PC-9 (cell line): ENCODE data around the gene ANKRD11. TPM values are rescaled to one million over a fixed set of nuclear protein-coding genes. Genes with fewer than 3 reads are reported as not detected.

Experiments
- BruUV-seq: library from RNA; stranded (reverse); fragments of 400-500 nt; replicated peaks from 2 replicates; lab custom pipeline; 2021; lab: Mats Ljungman, UMichigan
- CTCF ChIA-PET: fragments of 300-600 bp; sonication (Branson Sonifier 250); formaldehyde crosslinking; loops from one replicate; lab custom pipeline; 2022; ENCODE audit warnings: antibody characterized with exemption; lab: Charles Lee
- POLR2A ChIA-PET: fragments of 300-600 bp; sonication (Branson Sonifier 250); formaldehyde crosslinking; loops from one replicate; lab custom pipeline; 2022; ENCODE audit warnings: antibody characterized with exemption; ENCODE audit not compliant: unreplicated experiment; lab: Charles Lee
- DNase-seq, 2 experiments: peaks; one replicate each; pipeline versions ENCODE4 v3.0.0 to v3.0.0-alpha.2; 2015 to 2022; ENCODE audit warnings: mixed read lengths in 1 of 2
- H2AFZ ChIP-seq: fragments of 200-600 bp; sonication (generic); 2 replicates; pipeline ENCODE4 v1.8.1; 2017; ENCODE audit warnings: antibody characterized with exemption
- H3F3A ChIP-seq: fragments of 200-600 bp; sonication (generic); 2 replicates; pipeline ENCODE4 v1.8.1; 2017; ENCODE audit warnings: antibody characterized with exemption, mild to moderate bottlenecking, low read depth; ENCODE audit not compliant: insufficient read depth
- H3K27ac ChIP-seq: fragments of 200-600 bp; sonication (generic); 2 replicates; pipeline ENCODE4 v1.6.1; 2016; ENCODE audit warnings: mixed run types
- H3K27me3 ChIP-seq: fragments of 200-600 bp; sonication (generic); 2 replicates; pipeline ENCODE4 v1.6.1; 2016; ENCODE audit warnings: low read depth, mixed run types; ENCODE audit not compliant: insufficient read depth
- H3K36me3 ChIP-seq: fragments of 200-600 bp; sonication (generic); 2 replicates; pipeline ENCODE4 v1.6.1; 2016; ENCODE audit warnings: low read depth, mixed run types
- H3K4me1 ChIP-seq: fragments of 200-600 bp; sonication (generic); replicated peaks from 2 replicates; pipeline ENCODE4 v1.6.1; 2016; ENCODE audit warnings: mixed run types; ENCODE audit not compliant: insufficient read depth
- H3K4me2 ChIP-seq: fragments of 200-600 bp; sonication (generic); 2 replicates; pipeline ENCODE4 v1.6.1; 2017; ENCODE audit warnings: mixed run types
- H3K4me3 ChIP-seq: fragments of 200-600 bp; sonication (generic); 2 replicates; pipeline ENCODE4 v1.6.1; 2016; ENCODE audit warnings: mixed run types
- H3K79me2 ChIP-seq: fragments of 200-600 bp; sonication (generic); 2 replicates; pipeline ENCODE4 v1.6.1; 2017; ENCODE audit warnings: low read depth, mixed run types
- H3K9me2 ChIP-seq: fragments of 200-600 bp; sonication (generic); 2 replicates; pipeline ENCODE4 v1.8.1; 2017; ENCODE audit warnings: mild to moderate bottlenecking; ENCODE audit not compliant: insufficient read depth
- H3K9me3 ChIP-seq: fragments of 200-600 bp; sonication (generic); 2 replicates; pipeline ENCODE4 v1.8.1; 2016; ENCODE audit warnings: low read depth; ENCODE audit not compliant: insufficient read depth
- H4K20me1 ChIP-seq: fragments of 200-600 bp; sonication (generic); 2 replicates; pipeline ENCODE4 v1.8.1; 2017; ENCODE audit not compliant: insufficient read depth
- CTCF ChIP-seq: fragments of 200-600 bp; sonication (generic); conservative IDR thresholded peaks from 2 replicates; pipeline ENCODE4 v1.6.1; 2017; ENCODE audit warnings: mixed run types, antibody characterized with exemption, mild to moderate bottlenecking, moderate library complexity
- EZH2 ChIP-seq: fragments of 200-600 bp; sonication (generic); IDR thresholded peaks from 2 replicates; pipeline ENCODE4 v1.8.0; 2017; ENCODE audit warnings: antibody characterized with exemption, low read depth
- intact Hi-C: fragments of 100-400 bp; cut with micrococcal nuclease; formaldehyde crosslinking; loops from one replicate; pipeline ENCODE4 v1.10.0; 2022; ENCODE audit not compliant: unreplicated experiment
- total RNA-seq: library from RNA; stranded (reverse); gene quantifications from 2 replicates; pipeline ENCODE4 v1.2.3, GENCODE V29; 2021

Gene ANKRD11
- total RNA-seq, 1 experiment from 2014 or later = 220 TPM

- no peak for TF ChIP-seq EZH2
- no peak for TF ChIP-seq CTCF
- CTCF ChIA-PET = no interaction called here
- Histone ChIP-seq H4K20me1 (peaks cover 100% of the 10 kb centered on the region), H3K27me3 (no peaks in the 10 kb centered on the region), H3F3A (peaks cover 85% of the 10 kb centered on the region), H3K27ac (no peak overlapping the region), H3K4me1 (peaks cover 74% of the 10 kb centered on the region), H3K4me2 (no peak overlapping the region), H3K9me2 (no peaks in the 10 kb centered on the region), H3K9me3 (no peaks in the 10 kb centered on the region), H3K36me3 (no peaks in the 10 kb centered on the region), H3K79me2 (peaks cover 99% of the 10 kb centered on the region), H3K4me3 (no peak overlapping the region), H2AFZ (no peak overlapping the region)
- DNase-seq = no peak
- BruUV-seq = no TSS peak
- intact Hi-C loops = no loop called here
- POLR2A ChIA-PET = interaction anchor here (0.6 kb wide), 1 partner anchor 19 kb away, joined by 9 read pairs; no protein-coding TSS in a partner anchor
Measured at GRCh38 chr16:89446975-89447293, 43.4 kb downstream of the ANKRD11 start.

DNA sequence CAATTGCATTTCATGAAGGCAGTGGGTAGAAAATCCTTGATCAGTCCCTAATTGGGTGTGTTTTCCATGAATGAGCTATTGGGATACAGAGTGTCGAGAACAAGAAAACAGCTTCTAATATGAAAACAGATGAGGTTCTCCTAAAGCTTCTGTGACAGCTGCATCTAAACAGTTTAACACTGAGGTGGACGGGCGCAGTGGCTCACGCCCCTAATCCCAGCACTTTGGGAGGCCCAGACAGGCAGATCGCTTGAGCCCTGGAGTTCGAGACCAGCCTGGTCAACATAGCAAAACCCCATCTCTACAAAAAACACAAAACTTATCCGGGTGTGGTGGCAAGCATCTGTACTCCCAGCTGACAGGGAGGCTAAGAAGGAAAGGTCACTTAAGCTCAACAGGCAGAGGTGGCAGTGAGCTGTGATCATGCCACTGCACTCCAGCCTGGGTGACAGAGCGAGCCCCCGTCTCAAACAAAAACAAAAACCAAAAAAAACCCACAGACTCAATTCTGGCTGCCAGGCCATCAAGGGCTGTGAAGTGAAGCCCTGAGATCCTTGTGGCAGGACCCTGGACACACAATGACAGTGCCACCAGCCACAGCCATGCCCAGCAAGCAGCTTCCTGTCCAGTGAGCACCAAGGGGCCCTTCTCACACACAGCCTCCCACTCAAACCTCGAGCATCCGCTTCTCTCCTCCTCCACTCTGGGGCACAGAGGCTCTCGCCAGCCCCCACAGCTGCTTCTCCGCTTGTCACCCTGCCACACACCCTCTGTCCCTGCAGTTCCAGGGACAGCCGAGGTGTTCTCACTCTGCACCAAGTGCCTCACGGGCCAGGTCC, 44.0 kb downstream of the ANKRD11 start:
- 0 out of 2 replicates have a peak overlapping the region, but pooled peaks have one; percentile 2 for H3K4me2 ChIP-seq
- H3K27ac ChIP-seq = no peak overlapping the region
- no peaks in the 10 kb centered on the region for H3K9me2 ChIP-seq
- H3K79me2 ChIP-seq = peaks cover 99% of the 10 kb centered on the region
- H3K36me3 ChIP-seq = no peaks in the 10 kb centered on the region
- H4K20me1 ChIP-seq = peaks cover 100% of the 10 kb centered on the region
- no peaks in the 10 kb centered on the region for H3K27me3 ChIP-seq
- H3F3A ChIP-seq = peaks cover 83% of the 10 kb centered on the region
- H3K4me3 ChIP-seq = no peak overlapping the region
- BruUV-seq = no TSS peak
- intact Hi-C loops = no loop called here
- DNase-seq = no peak
- TF ChIP-seq CTCF = no peak
- no peak for TF ChIP-seq EZH2
- H2AFZ ChIP-seq = no peak overlapping the region
- H3K4me1 ChIP-seq = peaks cover 75% of the 10 kb centered on the region
- CTCF ChIA-PET = interaction anchor here (0.6 to 0.7 kb wide), 4 partner anchors 11 to 191 kb away, joined by 3 to 14 read pairs (median 8); no protein-coding TSS in a partner anchor
- POLR2A ChIA-PET = interaction anchor here (0.6 kb wide), 2 partner anchors 20 to 74 kb away, joined by 7 to 9 read pairs; no protein-coding TSS in a partner anchor
- no peaks in the 10 kb centered on the region for H3K9me3 ChIP-seq

- intact Hi-C loops = no loop called here
Measured at GRCh38 chr16:89445166-89445565, 45.2 kb downstream of the ANKRD11 start.

More at GRCh38 chr16:89445166-89445565, 45.2 kb downstream of the ANKRD11 start:
- no peaks in the 10 kb centered on the region for H3K9me2 ChIP-seq
- peaks cover 99% of the 10 kb centered on the region for H3K79me2 ChIP-seq
- no peak for DNase-seq
- no peaks in the 10 kb centered on the region for H3K36me3 ChIP-seq
- H3K27me3 ChIP-seq = no peaks in the 10 kb centered on the region
- no TSS peak for BruUV-seq
- H3K27ac ChIP-seq = peak overlapping the region; percentile 88
- CTCF ChIA-PET = interaction anchor here (0.6 to 0.7 kb wide), 2 partner anchors 10 to 587 kb away, joined by 5 to 6 read pairs; no protein-coding TSS in a partner anchor
- H3K9me3 ChIP-seq = no peaks in the 10 kb centered on the region
- H3K4me1 ChIP-seq = peaks cover 74% of the 10 kb centered on the region
- H2AFZ ChIP-seq = no peak overlapping the region
- no peak overlapping the region for H3K4me3 ChIP-seq
- peaks cover 100% of the 10 kb centered on the region for H4K20me1 ChIP-seq
- POLR2A ChIA-PET = interaction anchor here (0.6 kb wide), 1 partner anchor 73 kb away, joined by 7 read pairs; no protein-coding TSS in a partner anchor
- peaks cover 82% of the 10 kb centered on the region for H3F3A ChIP-seq
- peak overlapping the region; percentile 80 for H3K4me2 ChIP-seq
- TF ChIP-seq EZH2 = no peak
- TF ChIP-seq CTCF = no peak
